ENCODE data around the gene PFN1.

Gene PFN1

DNA sequence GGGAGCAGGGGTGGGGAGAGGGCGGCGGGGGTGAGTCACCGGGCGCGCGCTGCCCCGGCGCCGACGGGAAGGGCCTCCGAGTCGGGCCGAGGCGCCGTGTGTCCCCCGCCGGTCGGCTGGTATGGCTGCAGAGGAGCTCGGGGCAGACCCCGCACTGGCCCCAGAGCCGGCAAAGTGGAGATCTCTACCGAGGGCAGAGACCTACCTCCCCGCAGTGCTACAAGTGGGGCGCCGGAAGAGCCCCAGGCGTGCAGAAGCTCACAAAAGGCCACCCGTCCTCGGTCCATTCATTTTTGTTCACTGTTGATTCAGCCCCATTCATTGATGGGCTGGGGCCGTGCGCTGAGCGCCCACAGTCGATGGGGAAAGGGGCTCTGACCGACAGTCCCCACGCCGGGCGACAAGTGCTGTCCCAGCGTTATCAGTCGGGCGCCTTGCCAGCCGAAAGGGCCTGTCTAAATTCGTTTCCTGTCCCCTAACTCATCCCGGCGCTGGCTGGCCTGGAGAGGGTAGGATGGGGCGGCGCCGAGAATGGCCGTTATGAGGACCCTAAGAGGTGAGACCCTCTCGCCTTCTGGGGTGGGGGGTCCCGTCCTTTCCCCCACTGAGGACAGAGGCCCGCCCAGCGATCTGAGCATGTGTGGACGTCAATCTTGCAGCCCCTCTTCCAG, 1.9 kb upstream of the PFN1 start:
- Histone ChIP-seq H3K4me3 (ENCODE audit: low read depth, low read length) (peak overlapping the region; percentile 50), H3K4me1 (peaks cover 8% of the 10 kb centered on the region), H3K27ac (peak overlapping the region; percentile 51), H3K9me3 (ENCODE audit: control insufficient read depth, low read length) (no peaks in the 10 kb centered on the region), H3K4me2 (ENCODE audit: low read length) (peak overlapping the region; percentile 79), H3K9ac (no peak overlapping the region), H2AFZ (peak overlapping the region; percentile 79), H3K36me3 (ENCODE audit: control insufficient read depth, insufficient read depth, low read length) (no peaks in the 10 kb centered on the region), H3K79me2 (peaks cover 4% of the 10 kb centered on the region), H3K27me3 (ENCODE audit: control insufficient read depth, insufficient read depth, low read length) (no peaks in the 10 kb centered on the region)
- TF ChIP-seq, protein P1, sequence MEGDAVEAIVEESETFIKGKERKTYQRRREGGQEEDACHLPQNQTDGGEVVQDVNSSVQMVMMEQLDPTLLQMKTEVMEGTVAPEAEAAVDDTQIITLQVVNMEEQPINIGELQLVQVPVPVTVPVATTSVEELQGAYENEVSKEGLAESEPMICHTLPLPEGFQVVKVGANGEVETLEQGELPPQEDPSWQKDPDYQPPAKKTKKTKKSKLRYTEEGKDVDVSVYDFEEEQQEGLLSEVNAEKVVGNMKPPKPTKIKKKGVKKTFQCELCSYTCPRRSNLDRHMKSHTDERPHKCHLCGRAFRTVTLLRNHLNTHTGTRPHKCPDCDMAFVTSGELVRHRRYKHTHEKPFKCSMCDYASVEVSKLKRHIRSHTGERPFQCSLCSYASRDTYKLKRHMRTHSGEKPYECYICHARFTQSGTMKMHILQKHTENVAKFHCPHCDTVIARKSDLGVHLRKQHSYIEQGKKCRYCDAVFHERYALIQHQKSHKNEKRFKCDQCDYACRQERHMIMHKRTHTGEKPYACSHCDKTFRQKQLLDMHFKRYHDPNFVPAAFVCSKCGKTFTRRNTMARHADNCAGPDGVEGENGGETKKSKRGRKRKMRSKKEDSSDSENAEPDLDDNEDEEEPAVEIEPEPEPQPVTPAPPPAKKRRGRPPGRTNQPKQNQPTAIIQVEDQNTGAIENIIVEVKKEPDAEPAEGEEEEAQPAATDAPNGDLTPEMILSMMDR (IDR thresholded peaks at IDR 0.05) = no peak

DNA sequence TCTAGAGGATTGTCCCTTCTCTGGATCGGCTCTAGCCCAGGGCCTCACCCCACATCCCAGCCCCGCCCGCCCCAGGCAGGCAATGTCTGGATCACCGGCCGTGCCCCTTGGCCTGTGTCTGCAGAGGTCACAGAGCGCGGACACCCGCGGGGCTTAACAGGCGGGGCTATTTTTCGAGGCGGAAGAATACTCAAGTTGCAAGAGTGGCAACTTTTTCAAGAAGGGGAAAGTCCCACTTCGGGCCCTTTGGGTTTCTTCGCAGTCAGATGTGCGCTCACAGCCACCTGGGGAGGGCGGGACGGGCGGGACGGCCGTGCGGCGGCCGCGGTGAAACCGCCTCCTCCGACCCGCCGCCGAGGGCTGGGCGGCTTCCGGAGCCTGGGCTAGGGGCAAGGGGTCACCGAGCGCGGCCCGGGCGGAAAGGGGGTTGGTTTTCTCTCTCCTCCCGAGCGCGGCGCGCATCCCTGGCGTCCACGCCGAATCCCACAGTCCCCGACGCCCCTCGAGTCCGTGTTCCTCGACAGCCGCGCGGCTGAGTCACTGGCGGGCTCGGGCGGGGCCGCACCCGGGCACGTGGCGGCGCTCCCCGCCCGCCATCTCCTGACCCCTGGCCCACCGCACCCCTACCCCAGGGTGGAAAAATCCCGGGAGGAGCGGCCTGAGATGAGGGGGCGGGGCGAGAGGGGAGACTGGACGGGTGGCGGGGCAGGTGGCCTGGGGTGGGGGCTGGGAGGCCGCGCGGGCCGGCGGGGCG, 1.2 kb upstream of the PFN1 start:
- Histone ChIP-seq H3K9me3 (ENCODE audit: control insufficient read depth, low read length) (no peaks in the 10 kb centered on the region), H3K36me3 (ENCODE audit: control insufficient read depth, insufficient read depth, low read length) (no peaks in the 10 kb centered on the region), H2AFZ (peak overlapping the region; percentile 92), H3K9ac (no peak overlapping the region), H3K4me2 (ENCODE audit: low read length) (peak overlapping the region; percentile 79), H3K27ac (peak overlapping the region; percentile 92), H3K4me1 (peaks cover 11% of the 10 kb centered on the region), H3K4me3 (ENCODE audit: low read depth, low read length) (peak overlapping the region; percentile 98), H3K79me2 (peaks cover 4% of the 10 kb centered on the region), H3K27me3 (ENCODE audit: control insufficient read depth, insufficient read depth, low read length) (no peaks in the 10 kb centered on the region)
- TF ChIP-seq, protein P1 (IDR thresholded peaks at IDR 0.05) = no peak

DNA sequence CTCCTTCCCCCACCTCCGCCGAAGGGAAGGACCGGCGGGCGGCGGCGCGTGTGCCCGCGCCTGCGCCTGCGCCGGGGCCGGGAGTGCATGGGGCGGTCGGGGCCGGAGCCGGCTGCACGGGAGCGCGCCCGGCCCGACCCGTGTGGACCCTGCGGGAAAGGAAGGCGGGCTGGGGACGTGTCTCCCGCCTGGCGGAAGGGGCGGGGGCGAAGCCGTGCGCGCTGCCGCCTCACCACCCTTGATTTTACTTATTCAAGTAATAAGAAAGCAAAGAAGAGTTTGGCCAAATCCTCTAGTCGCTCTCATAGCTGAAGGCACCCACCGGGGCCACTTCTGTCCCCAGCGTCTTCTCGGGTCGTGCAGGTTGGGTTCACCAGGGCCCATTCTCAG, 596 bp upstream of the PFN1 start:
- no peaks in the 10 kb centered on the region for H3K27me3 ChIP-seq (ENCODE audit: control insufficient read depth, insufficient read depth, low read length)
- peaks cover 4% of the 10 kb centered on the region for H3K79me2 ChIP-seq
- TF ChIP-seq, protein P1 (IDR thresholded peaks at IDR 0.05) = no peak
- H2AFZ ChIP-seq = peak overlapping the region; percentile 92
- peak overlapping the region; percentile 79 for H3K4me2 ChIP-seq (ENCODE audit: low read length)
- peaks cover 11% of the 10 kb centered on the region for H3K4me1 ChIP-seq
- peak overlapping the region; percentile 92 for H3K27ac ChIP-seq
- H3K9ac ChIP-seq = no peak overlapping the region
- H3K4me3 ChIP-seq (ENCODE audit: low read depth, low read length) = peak overlapping the region; percentile 98
- H3K36me3 ChIP-seq (ENCODE audit: control insufficient read depth, insufficient read depth, low read length) = no peaks in the 10 kb centered on the region
- H3K9me3 ChIP-seq (ENCODE audit: control insufficient read depth, low read length) = no peaks in the 10 kb centered on the region

DNA sequence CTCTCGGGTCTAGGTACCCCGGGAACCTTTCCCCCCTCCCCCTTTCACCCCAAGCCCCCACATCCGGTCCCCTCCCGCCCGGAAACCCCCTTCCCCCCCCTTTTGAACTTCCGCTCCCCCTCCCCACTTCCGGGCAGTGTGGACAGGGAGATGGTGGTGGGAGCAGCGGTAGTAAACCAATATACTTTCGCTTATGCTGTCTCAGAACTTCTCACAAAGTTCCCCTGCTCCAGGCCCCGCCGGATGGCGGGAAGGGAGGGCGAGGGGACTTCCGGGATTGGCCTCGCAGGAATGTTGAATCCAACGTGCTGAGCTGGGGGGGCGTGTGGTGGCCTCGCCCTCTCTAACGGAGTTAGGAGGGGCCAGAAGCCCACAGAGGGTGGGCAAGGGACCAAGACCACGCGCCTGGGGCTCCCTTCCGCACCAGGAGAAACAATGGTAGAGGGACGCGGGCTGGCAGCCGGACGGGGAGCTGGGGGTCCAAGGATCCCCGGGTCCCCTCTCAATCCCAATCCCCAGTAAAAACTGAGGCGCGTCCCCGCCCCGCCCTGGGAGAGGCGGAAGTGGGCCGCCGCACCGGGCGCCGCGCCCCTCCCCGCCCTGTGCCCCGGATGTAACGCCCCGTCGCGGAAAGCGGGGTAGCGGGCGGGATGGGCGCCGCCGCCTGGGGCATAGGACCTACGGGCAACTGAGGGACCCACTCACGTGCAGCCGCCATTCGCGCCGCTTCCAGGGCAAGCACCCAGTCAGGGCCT, 742 bp downstream of the PFN1 start:
- peak overlapping the region; percentile 94 for H3K9ac ChIP-seq
- peak overlapping the region; percentile 79 for H3K4me2 ChIP-seq (ENCODE audit: low read length)
- no peaks in the 10 kb centered on the region for H3K27me3 ChIP-seq (ENCODE audit: control insufficient read depth, insufficient read depth, low read length)
- H3K79me2 ChIP-seq = peaks cover 4% of the 10 kb centered on the region
- H3K27ac ChIP-seq = peak overlapping the region; percentile 92
- peaks cover 11% of the 10 kb centered on the region for H3K4me1 ChIP-seq
- H3K9me3 ChIP-seq (ENCODE audit: control insufficient read depth, low read length) = no peaks in the 10 kb centered on the region
- no peaks in the 10 kb centered on the region for H3K36me3 ChIP-seq (ENCODE audit: control insufficient read depth, insufficient read depth, low read length)
- H2AFZ ChIP-seq = peak overlapping the region; percentile 70
- TF ChIP-seq, protein P1 (IDR thresholded peaks at IDR 0.05) = no peak
- H3K4me3 ChIP-seq (ENCODE audit: low read depth, low read length) = peak overlapping the region; percentile 98
